HEK293T (cell line): ENCODE results near the gene MAN1C1.

ENCODE experiments used
- CTCF ChIA-PET: fragments of 350-600 bp; formaldehyde crosslinking; extraction: SDS; loops from one replicate; lab custom pipeline; 2021; ENCODE audit warnings: antibody characterized with exemption, inconsistent platforms; lab: Yijun Ruan, JAX
- POLR2A ChIA-PET: fragments of 350-600 bp; formaldehyde crosslinking; extraction: SDS; loops from one replicate; lab custom pipeline; 2020; ENCODE audit warnings: antibody characterized with exemption, inconsistent platforms; lab: Yijun Ruan, JAX
- DNase-seq: peaks from one replicate; pipeline ENCODE4 v3.0.0; 2012; ENCODE audit warnings: mixed read lengths; ENCODE audit errors: extremely low spot score
- ARNT ChIP-seq: fragments of 450-650 bp; IDR thresholded peaks from 2 replicates; pipeline ENCODE4 v1.6.1; 2017; ENCODE audit warnings: mild to moderate bottlenecking
- BHLHE40 ChIP-seq: fragments of 450-650 bp; IDR thresholded peaks from 2 replicates; pipeline ENCODE4 v1.6.1; 2016; ENCODE audit warnings: mild to moderate bottlenecking, moderate library complexity, borderline replicate concordance
- CTBP1 ChIP-seq: fragments of 450-650 bp; IDR thresholded peaks from 2 replicates; pipeline ENCODE4 v1.6.1; 2016; ENCODE audit warnings: borderline replicate concordance
- ELF4 ChIP-seq: fragments of 450-650 bp; IDR thresholded peaks from 2 replicates; pipeline ENCODE4 v1.6.1; 2017; ENCODE audit warnings: antibody characterized with exemption
- FOXA1 ChIP-seq: fragments of 450-650 bp; IDR thresholded peaks from 2 replicates; pipeline ENCODE4 v1.6.1; 2016; ENCODE audit warnings: mild to moderate bottlenecking
- FOXK2 ChIP-seq: fragments of 450-650 bp; IDR thresholded peaks from 2 replicates; pipeline ENCODE4 v1.6.1; 2016; ENCODE audit warnings: mild to moderate bottlenecking
- FOXM1 ChIP-seq: fragments of 450-650 bp; IDR thresholded peaks from 2 replicates; pipeline ENCODE4 v1.6.1; 2017; ENCODE audit warnings: mild to moderate bottlenecking, borderline replicate concordance
- HDGF ChIP-seq: fragments of 450-650 bp; IDR thresholded peaks from 2 replicates; pipeline ENCODE4 v1.6.1; 2017; ENCODE audit warnings: antibody characterized with exemption, borderline replicate concordance
- L3MBTL2 ChIP-seq: fragments of 450-650 bp; conservative IDR thresholded peaks from 2 replicates; pipeline ENCODE4 v1.6.1; 2016; ENCODE audit warnings: mild to moderate bottlenecking
- LEF1 ChIP-seq: fragments of 450-650 bp; IDR thresholded peaks from 2 replicates; pipeline ENCODE4 v1.6.1; 2017; ENCODE audit warnings: mild to moderate bottlenecking, borderline replicate concordance
- NFRKB ChIP-seq: fragments of 450-650 bp; IDR thresholded peaks from 2 replicates; pipeline ENCODE4 v1.6.1; 2016; ENCODE audit warnings: mild to moderate bottlenecking, moderate library complexity
- PKNOX1 ChIP-seq: fragments of 450-650 bp; IDR thresholded peaks from 2 replicates; pipeline ENCODE4 v1.6.1; 2016
- SP1 ChIP-seq: fragments of 450-650 bp; IDR thresholded peaks from 2 replicates; pipeline ENCODE4 v1.6.1; 2017
- SUZ12 ChIP-seq: fragments of 450-650 bp; IDR thresholded peaks from 2 replicates; pipeline ENCODE4 v1.6.1; 2016; ENCODE audit warnings: mild to moderate bottlenecking
- TARDBP ChIP-seq: fragments of 450-650 bp; IDR thresholded peaks from 2 replicates; pipeline ENCODE4 v1.6.1; 2016
- ZNF384 ChIP-seq: fragments of 450-650 bp; IDR thresholded peaks from 2 replicates; pipeline ENCODE4 v1.6.1; 2016

MAN1C1 gene

GRCh38 chr1:25676488-25676887, 59.9 kb downstream of the MAN1C1 start:
- no peak for DNase-seq
- ChIA-PET CTCF (interaction anchor here (1.7 to 1.9 kb wide), 2 partner anchors 9 to 16 kb away, joined by 5 to 6 read pairs; no protein-coding TSS in a partner anchor), POLR2A (interaction anchor here (0.6 to 0.9 kb wide), 2 partner anchors 9 to 11 kb away, joined by 3 to 4 read pairs; no protein-coding TSS in a partner anchor)
- TF ChIP-seq NFRKB: no peak

GRCh38 chr1:25677193-25677773, 60.7 kb downstream of the MAN1C1 start:
- CTCF ChIA-PET: interaction anchor here (1.7 to 1.9 kb wide), 2 partner anchors 10 to 15 kb away, joined by 5 to 6 read pairs; no protein-coding TSS in a partner anchor
- no peak for DNase-seq
- TF ChIP-seq TARDBP (no peak), HDGF (no peak)
- POLR2A ChIA-PET: interaction anchor here (0.6 to 0.9 kb wide), 2 partner anchors 10 to 11 kb away, joined by 3 to 4 read pairs; no protein-coding TSS in a partner anchor

GRCh38 chr1:25679171-25679570, 62.6 kb downstream of the MAN1C1 start:
- no peak for DNase-seq
- ChIA-PET CTCF (interaction anchor here (0.7 kb wide), 1 partner anchor 64 kb away, joined by 3 read pairs; no protein-coding TSS in a partner anchor), POLR2A (no interaction called here)
- TF ChIP-seq ZNF384 (no peak), FOXA1 (no peak), ARNT (no peak), TARDBP (no peak), HDGF (no peak), SP1 (no peak), FOXK2 (no peak), CTBP1 (no peak), LEF1 (no peak), SUZ12 (no peak)

GRCh38 chr1:25680701-25681100, 64.1 kb downstream of the MAN1C1 start:
- no peak for TF ChIP-seq LEF1
- no peak for TF ChIP-seq SUZ12
- TF ChIP-seq NFRKB: no peak
- TF ChIP-seq FOXK2: no peak
- no peak for TF ChIP-seq CTBP1
- TF ChIP-seq BHLHE40: no peak
- TF ChIP-seq TARDBP: no peak
- peak; percentile 34; the same call in 1 of the 2 replicates for TF ChIP-seq PKNOX1
- TF ChIP-seq ZNF384: no peak
- ChIA-PET POLR2A (no interaction called here), CTCF (no interaction called here)
- no peak for DNase-seq

- CTCF ChIA-PET: interaction anchor here (0.7 kb wide), 2 partner anchors 10 to 114 kb away, joined by 3 read pairs; no protein-coding TSS in a partner anchor
- POLR2A ChIA-PET: no interaction called here
- DNase-seq: no peak
- TF ChIP-seq NFRKB: no peak
- TF ChIP-seq CTBP1: no peak
- no peak for TF ChIP-seq ARNT
- TF ChIP-seq LEF1: no peak
- TF ChIP-seq FOXM1: no peak
- no peak for TF ChIP-seq HDGF
- no peak for TF ChIP-seq BHLHE40
- no peak for TF ChIP-seq PKNOX1
- TF ChIP-seq FOXA1: no peak
Observed at GRCh38 chr1:25682059-25682601, 65.5 kb downstream of the MAN1C1 start.

- no peak for DNase-seq
- ChIA-PET CTCF (interaction anchor here (0.9 kb wide), 1 partner anchor 9 kb away, joined by 3 read pairs; no protein-coding TSS in a partner anchor), POLR2A (no interaction called here)
- TF ChIP-seq ELF4 (no peak), SP1 (no peak), TARDBP (no peak), NFRKB (no peak), FOXA1 (no peak), L3MBTL2 (no peak), PKNOX1 (no peak), FOXK2 (no peak), BHLHE40 (no peak), LEF1 (no peak), FOXM1 (no peak), ARNT (no peak), ZNF384 (no peak)
Observed at GRCh38 chr1:25683177-25683576, 66.6 kb downstream of the MAN1C1 start.
